Stimulated activated naive CD8-positive, alpha-beta T cell treated with anti-CD3 and anti-CD28 coated beads, Interleukin-15, amount 100 ng/mL, for 72 hours (primary cell): Measurements from ENCODE around the gene ZFP3.
"Not testable (repeated sequence)": the region's sequence is repeated elsewhere in the genome, so short reads cannot be mapped to it uniquely, and the experiment has no call there.

Source experiments
- ATAC-seq: fragments of 150-1000 bp; cut with Tn5 transposase; 2 replicates; pipeline ENCODE4 v1.10.0; 2021; ENCODE audit warnings: mild to moderate bottlenecking, moderate library complexity
- DNase-seq, 2 donors: peaks; one replicate each; pipeline ENCODE4 v3.0.0; 2021 to 2022
- H3K27ac Mint-ChIP-seq, 2 donors: one replicate each; pipeline ENCODE4 v1.8.0; 2022; ENCODE audit warnings: mild to moderate bottlenecking in 2 of 2, mixed read lengths in 2 of 2, moderate library complexity in 2 of 2
- H3K27me3 Mint-ChIP-seq: one replicate; pipeline ENCODE4 v1.8.0; 2022; ENCODE audit warnings: mixed read lengths
- H3K4me1 Mint-ChIP-seq: one replicate; pipeline ENCODE4 v1.8.0; 2022; ENCODE audit warnings: mild to moderate bottlenecking, mixed read lengths
- H3K4me3 Mint-ChIP-seq, 2 donors: one replicate each; pipeline ENCODE4 v1.8.0; 2022; ENCODE audit warnings: mild to moderate bottlenecking in 2 of 2, mixed read lengths in 2 of 2, moderate library complexity in 1 of 2
- H3K9me3 Mint-ChIP-seq, 2 donors: one replicate each; pipeline ENCODE4 v1.8.0; 2022; ENCODE audit warnings: mixed read lengths in 2 of 2

Gene ZFP3

GRCh38 chr17:5127910-5128309 is 49.6 kb downstream of the ZFP3 start:
- no peaks in the 10 kb centered on the region for H3K4me1 Mint-ChIP-seq
- peaks cover 27% of the 10 kb centered on the region for H3K27me3 Mint-ChIP-seq
- no peak overlapping the region for H3K4me3 Mint-ChIP-seq
- H3K27ac Mint-ChIP-seq = no peak overlapping the region
- DNase-seq = no peak
- no peaks in the 10 kb centered on the region for H3K9me3 Mint-ChIP-seq
- ATAC-seq = no peak

GRCh38 chr17:5128387-5128786 is 50.1 kb downstream of the ZFP3 start:
- DNase-seq, H3K27ac Mint-ChIP-seq, H3K9me3 Mint-ChIP-seq, ATAC-seq, H3K4me1 Mint-ChIP-seq, H3K4me3 Mint-ChIP-seq: not testable (repeated sequence)
- H3K27me3 Mint-ChIP-seq = peaks cover 27% of the 10 kb centered on the region

- ATAC-seq (no peak), DNase-seq (peak in 1 of 2 donors; percentile 6)
- Mint-ChIP-seq H3K4me3 (no peak overlapping the region), H3K9me3 (no peaks in the 10 kb centered on the region), H3K27me3 (peaks cover 20% of the 10 kb centered on the region), H3K4me1 (no peaks in the 10 kb centered on the region), H3K27ac (no peak overlapping the region)
Measured at GRCh38 chr17:5128905-5129535, 50.8 kb downstream of the ZFP3 start.

GRCh38 chr17:5129770-5130169 is 51.5 kb downstream of the ZFP3 start:
- not testable (repeated sequence) for H3K27ac Mint-ChIP-seq, H3K4me3 Mint-ChIP-seq, ATAC-seq, H3K4me1 Mint-ChIP-seq, H3K9me3 Mint-ChIP-seq, DNase-seq
- peaks cover 13% of the 10 kb centered on the region for H3K27me3 Mint-ChIP-seq

GRCh38 chr17:5130261-5130660 is 52.0 kb downstream of the ZFP3 start:
- H3K4me1 Mint-ChIP-seq, ATAC-seq, H3K27ac Mint-ChIP-seq, H3K9me3 Mint-ChIP-seq, DNase-seq, H3K4me3 Mint-ChIP-seq: not testable (repeated sequence)
- H3K27me3 Mint-ChIP-seq = peaks cover 11% of the 10 kb centered on the region

GRCh38 chr17:5130687-5131086 is 52.4 kb downstream of the ZFP3 start:
- not testable (repeated sequence) for ATAC-seq, H3K4me3 Mint-ChIP-seq, H3K9me3 Mint-ChIP-seq, H3K27ac Mint-ChIP-seq, H3K4me1 Mint-ChIP-seq, DNase-seq
- peaks cover 11% of the 10 kb centered on the region for H3K27me3 Mint-ChIP-seq

GRCh38 chr17:5131146-5131715 is 53.0 kb downstream of the ZFP3 start:
- Mint-ChIP-seq H3K27ac (no peak overlapping the region), H3K4me3 (no peak overlapping the region), H3K4me1 (no peaks in the 10 kb centered on the region), H3K27me3 (peaks cover 11% of the 10 kb centered on the region), H3K9me3 (no peaks in the 10 kb centered on the region)
- ATAC-seq (no peak), DNase-seq (no peak)

GRCh38 chr17:5131799-5132502 is 53.7 kb downstream of the ZFP3 start:
- not testable (repeated sequence) for ATAC-seq, H3K27ac Mint-ChIP-seq, H3K9me3 Mint-ChIP-seq, H3K4me3 Mint-ChIP-seq, H3K27me3 Mint-ChIP-seq, H3K4me1 Mint-ChIP-seq, DNase-seq

GRCh38 chr17:5132503-5133225 is 54.4 kb downstream of the ZFP3 start:
- not testable (repeated sequence) for H3K4me1 Mint-ChIP-seq, H3K4me3 Mint-ChIP-seq, ATAC-seq, H3K9me3 Mint-ChIP-seq, H3K27ac Mint-ChIP-seq, H3K27me3 Mint-ChIP-seq, DNase-seq

GRCh38 chr17:5133311-5133710 is 55.0 kb downstream of the ZFP3 start:
- DNase-seq (no peak), ATAC-seq (no peak)
- H3K27me3 Mint-ChIP-seq = no peaks in the 10 kb centered on the region
- no peak overlapping the region for H3K27ac Mint-ChIP-seq
- no peaks in the 10 kb centered on the region for H3K9me3 Mint-ChIP-seq
- no peak overlapping the region for H3K4me3 Mint-ChIP-seq
- H3K4me1 Mint-ChIP-seq = no peaks in the 10 kb centered on the region

- not testable (repeated sequence) for H3K4me3 Mint-ChIP-seq, H3K27me3 Mint-ChIP-seq
Measured at GRCh38 chr17:5133961-5134360, 55.7 kb downstream of the ZFP3 start.

GRCh38 chr17:5134571-5134970 is 56.3 kb downstream of the ZFP3 start:
- H3K27me3 Mint-ChIP-seq, DNase-seq, H3K4me1 Mint-ChIP-seq, H3K9me3 Mint-ChIP-seq, H3K27ac Mint-ChIP-seq, H3K4me3 Mint-ChIP-seq, ATAC-seq: not testable (repeated sequence)

More at GRCh38 chr17:5133961-5134360, 55.7 kb downstream of the ZFP3 start:
- not testable (repeated sequence) for H3K4me1 Mint-ChIP-seq, H3K9me3 Mint-ChIP-seq, ATAC-seq, DNase-seq
- H3K27ac Mint-ChIP-seq = peak overlapping the region in 1 of 2 donors; percentile 59

GRCh38 chr17:5135131-5135712 is 57.0 kb downstream of the ZFP3 start:
- DNase-seq, H3K4me3 Mint-ChIP-seq, H3K4me1 Mint-ChIP-seq, H3K9me3 Mint-ChIP-seq, H3K27me3 Mint-ChIP-seq, H3K27ac Mint-ChIP-seq, ATAC-seq: not testable (repeated sequence)

GRCh38 chr17:5135726-5136579 is 57.7 kb downstream of the ZFP3 start:
- H3K4me3 Mint-ChIP-seq = no peak overlapping the region

More at GRCh38 chr17:5135726-5136579, 57.7 kb downstream of the ZFP3 start:
- Mint-ChIP-seq H3K27me3 (no peaks in the 10 kb centered on the region), H3K9me3 (no peaks in the 10 kb centered on the region), H3K4me1 (no peaks in the 10 kb centered on the region), H3K27ac (peak overlapping the region in 1 of 2 donors; percentile 91)
- DNase-seq = no peak
- ATAC-seq = no peak
